GM21737 (cell line): ENCODE data around the gene TSC2.

Experiments used
- ATAC-seq: cut with Tn5 transposase; IDR thresholded peaks from one replicate; pipeline ENCODE4 v1.9.1; 2021; ENCODE audit warnings: mild to moderate bottlenecking, moderate library complexity; ENCODE audit not compliant: unreplicated experiment

Gene TSC2

DNA sequence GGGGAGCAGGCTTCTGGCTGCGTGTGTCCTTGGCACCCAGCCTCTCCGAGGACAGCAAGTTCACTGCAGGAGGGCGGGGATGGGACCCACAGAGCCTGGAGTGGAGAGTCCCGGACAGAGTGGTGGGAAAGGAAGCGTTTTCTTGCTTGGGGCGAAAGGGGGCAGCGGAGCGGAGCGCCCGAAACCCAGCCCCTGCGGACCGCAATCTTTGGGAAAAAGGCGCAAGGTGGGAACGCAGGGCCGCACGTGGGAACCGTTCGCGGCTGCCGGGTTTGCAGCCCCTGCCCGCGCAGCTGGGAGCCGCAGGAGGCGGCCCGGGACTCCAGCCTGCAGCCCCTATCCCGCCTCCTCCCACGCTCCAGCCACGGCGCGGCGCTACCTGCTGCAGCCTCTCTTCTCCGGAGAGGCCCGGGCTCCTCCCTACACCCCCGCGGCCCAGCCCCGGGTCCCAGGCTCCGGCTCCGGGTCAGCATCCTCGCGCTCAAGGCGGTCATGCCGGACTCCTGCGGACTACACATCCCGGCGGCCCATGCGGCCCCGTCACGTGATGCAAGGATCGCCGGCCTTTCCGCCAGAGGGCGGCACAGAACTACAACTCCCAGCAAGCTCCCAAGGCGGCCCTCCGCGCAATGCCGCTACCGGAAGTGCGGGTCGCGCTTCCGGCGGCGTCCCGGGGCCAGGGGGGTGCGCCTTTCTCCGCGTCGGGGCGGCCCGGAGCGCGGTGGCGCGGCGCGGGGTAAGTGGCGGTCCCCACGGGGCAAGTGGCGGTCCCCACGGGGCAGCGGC, at the start of gene TSC2, which contains the start of gene NTHL1:
Gene TSC2 (plus strand): TSS at position 656 of the 786 bp plus-strand sequence. CDS start 631 bp downstream, outside the sequence.
Gene NTHL1 (minus strand): TSS at position 505 of the 786 bp plus-strand sequence. CDS start 11 bp downstream, at position 494.
- ATAC-seq = peak; percentile 85

GRCh38 chr16:1998360-1998835, 49.4 kb upstream of the TSC2 start:
- no peak for ATAC-seq

DNA sequence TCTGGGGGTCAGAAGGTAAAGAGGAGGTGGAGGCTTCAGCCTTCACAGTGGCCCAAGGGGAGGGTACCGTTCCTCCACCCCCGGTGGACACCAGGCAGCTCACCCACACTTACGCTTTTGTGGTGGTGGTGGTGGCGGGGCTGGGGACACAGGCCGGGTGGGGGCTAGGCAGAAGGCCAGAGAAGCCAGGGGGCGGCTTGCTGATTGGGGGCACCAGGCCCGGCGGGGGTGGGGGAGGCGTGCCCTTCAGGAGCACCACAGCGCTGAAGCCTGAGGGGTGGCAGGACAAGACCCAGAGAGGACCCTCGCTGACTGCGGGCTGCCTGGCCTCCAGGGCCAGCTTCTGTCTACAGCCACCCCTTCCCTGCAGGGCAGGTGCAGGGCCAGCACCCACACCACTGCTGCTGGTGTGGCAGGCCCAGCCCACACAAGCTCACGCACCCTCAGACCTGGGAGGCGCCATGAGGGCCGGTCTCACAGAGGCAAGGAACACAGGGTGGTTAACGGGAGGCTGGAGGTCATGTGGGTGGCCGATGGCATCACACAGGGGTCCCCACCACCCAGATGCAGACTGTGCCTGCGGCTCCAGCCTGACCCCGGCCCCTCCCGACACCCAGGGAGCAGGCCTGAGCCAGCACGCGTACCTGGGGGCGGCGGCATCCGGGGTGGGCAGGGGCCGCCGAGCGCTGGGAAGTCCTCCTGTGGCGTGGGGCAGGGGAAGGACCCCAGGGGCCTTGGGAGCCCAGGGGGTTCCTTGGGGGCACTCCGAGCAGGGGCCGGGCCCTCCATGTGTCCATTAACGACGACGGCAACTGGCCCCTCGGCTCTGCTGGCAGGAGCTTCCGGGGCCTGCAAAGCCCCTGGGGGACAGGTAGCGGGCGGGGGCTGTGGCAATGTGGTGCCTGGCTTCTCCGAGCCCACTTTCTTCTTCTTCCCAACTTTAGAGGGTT, 48.7 kb upstream of the TSC2 start:
- no peak for ATAC-seq

DNA sequence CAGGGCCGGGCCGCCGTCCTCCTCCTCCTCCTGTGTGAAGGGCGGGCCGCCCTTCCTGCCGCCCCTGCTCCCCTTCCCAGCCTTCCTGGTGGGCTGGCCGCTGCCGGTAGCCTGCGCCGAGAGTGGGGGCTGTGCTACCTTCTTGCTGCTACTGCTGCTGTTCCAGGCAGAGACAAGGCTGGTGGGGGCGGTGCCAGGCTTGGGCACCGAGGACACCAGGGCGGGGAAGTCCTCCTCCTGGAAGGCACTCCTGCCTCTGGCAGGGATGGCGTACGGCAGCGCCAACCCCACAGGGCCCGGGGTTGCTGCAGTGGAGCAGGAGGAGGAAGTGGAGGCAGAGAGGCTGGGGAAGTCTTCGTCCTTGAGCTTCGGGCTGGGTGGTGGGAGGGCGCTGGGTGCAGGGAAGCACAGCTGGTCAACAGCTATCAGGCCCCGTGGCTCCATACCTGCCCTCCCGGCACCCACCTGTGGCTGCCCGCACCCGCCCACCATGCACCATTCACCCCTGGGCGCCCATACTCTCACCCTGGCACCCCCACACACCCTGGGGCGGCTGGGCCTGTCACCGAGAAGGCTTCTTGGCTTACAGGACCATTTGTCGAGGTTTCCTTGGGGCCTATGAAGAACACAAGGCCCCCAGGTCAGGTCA, 47.8 kb upstream of the TSC2 start:
- no peak for ATAC-seq

DNA sequence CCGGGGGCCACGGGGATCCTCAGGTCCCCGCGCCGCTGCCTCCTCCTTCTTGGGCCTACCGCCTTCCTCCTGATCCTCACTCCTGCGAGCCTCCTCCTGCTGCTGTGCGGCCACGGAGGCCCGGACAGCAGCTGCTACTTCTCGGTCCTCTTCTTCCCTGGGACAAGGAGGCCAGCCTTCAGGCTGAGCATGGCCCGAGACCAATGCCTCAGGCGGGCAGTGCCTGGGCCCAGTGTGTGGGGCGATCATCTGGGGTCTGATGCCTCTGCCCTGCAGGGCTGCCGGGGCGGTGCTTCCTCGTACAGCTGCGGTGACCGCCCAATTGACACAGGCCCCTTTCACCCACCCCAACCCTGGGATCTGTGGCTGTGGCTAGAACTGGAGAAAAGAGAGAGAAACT, 46.8 kb upstream of the TSC2 start:
- no peak for ATAC-seq

GRCh38 chr16:2001456-2002355, 46.1 kb upstream of the TSC2 start:
- ATAC-seq = no peak

DNA sequence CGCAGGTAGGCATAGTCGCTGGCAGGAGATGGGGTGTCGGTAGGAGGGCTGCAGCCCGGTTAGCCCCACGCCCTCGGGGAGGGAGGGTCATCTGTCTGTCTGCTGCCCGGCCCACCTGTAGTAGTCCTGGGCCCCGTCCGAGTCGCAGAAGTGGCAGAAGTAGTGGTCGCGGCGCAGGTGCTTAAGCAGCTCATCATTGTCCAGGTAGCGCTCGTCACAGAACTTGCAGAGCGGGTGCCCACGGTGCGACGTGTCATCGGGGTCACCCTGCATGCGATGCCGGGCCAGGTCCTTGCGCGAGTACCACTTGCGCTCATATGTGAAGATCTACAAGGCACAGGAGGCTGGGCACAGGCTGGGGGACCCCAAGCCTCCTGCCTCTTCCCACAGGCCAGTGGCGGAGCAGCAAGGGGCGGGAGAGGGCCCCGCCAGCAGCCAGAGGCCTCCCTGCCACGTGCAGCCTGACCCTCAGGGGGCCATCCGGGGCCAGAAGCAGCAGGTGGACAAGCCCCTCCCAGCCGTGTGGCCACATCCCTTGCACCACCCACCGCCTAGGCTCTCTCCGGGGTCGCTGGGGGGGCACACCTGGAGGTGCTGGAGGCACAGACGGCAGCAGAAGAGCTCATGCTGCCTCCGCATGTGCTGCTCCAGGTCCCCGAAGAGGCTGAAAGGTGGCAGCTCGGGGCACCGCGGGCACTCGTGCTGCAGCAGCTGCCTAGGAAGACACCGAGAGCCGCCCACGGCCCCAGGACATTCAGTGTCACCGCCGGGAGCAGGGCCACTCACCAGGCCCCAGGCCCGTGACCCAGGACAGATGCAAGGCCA, 45.2 kb upstream of the TSC2 start:
- ATAC-seq = no peak

- no peak for ATAC-seq
Observed at GRCh38 chr16:2003231-2003826, 44.5 kb upstream of the TSC2 start.

DNA sequence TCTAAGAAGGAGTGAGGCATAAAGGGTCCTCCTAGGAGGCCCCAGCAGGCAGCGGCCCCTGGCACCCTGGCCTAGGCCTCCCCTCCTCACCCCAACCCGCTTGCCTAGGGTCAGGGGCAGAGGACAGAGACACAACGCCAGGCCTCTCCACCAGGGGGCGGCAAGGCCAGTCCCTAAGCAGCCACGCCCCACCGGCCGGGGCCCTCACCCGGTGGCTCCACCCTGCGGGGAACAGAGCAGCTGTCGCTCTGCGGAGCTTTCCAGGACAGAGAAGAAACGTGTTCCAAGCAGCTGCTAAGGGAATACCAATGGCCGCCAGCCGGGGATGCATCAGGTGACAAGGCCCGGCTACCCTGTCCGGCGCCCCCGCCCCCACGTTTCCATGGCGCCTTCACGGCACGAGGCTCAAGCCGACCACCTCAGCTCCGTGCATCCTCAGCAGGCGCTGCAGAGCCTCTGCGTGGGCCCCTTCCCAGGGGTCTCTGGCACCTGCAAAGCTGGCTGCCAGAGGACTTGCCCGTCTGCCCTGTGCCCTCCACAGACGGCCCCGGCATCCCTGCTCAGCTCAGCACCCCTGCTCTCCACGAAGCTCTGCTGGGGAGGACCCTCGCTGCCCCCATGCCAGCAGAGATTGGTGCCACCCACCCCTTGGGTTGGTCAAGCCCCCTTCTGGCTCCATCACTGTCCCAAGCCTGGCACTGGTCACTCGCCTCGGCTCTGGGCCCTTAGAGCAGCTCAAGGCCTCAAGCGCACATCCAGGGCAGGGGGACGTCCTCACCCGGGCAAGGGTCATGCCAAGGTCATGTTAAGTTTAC, 43.8 kb upstream of the TSC2 start:
- ATAC-seq = peak; percentile 48

GRCh38 chr16:2004795-2005517, 42.8 kb upstream of the TSC2 start:
- ATAC-seq = no peak

DNA sequence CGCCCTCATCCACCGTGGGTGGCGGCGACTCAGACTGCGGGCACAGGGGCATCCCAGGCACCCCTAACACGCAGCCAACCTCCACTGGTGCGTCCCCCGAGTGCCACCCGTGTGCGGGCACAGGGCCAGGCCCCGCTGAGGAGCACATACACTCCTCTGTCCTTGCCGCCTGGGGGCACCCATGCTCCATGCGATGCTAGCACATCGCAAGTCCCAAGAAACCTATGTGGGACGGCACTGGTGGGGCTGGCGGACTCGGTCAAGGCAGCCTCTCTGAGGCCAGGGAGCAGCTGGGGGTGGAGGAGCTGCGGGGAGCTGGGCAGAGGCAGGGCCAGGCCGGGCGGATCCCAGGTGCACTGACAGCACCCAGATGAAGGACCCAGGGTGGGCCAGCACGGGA, 42.1 kb upstream of the TSC2 start:
- ATAC-seq = no peak

DNA sequence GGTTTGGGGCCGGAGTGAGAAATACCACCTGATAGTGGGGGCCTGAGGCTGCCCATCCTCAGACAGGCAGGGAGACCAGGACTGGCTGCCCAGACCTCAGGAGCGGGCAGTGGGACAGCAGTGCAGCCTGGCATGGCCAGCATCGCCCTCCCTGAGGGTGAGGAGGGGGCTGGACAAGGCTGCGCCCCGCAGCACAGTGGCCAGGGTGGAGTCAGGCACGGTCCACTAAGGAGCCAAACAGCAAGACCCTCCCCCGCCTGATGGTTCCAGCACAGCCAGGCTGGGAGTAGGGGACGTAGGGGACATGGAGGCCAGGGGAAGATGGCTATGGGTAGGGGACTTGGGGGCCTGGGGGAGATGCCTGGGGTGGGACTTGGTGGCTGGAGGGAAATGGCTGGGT, 41.5 kb upstream of the TSC2 start:
- no peak for ATAC-seq

- ATAC-seq = no peak
Observed at GRCh38 chr16:2007081-2007836, 40.5 kb upstream of the TSC2 start.

DNA sequence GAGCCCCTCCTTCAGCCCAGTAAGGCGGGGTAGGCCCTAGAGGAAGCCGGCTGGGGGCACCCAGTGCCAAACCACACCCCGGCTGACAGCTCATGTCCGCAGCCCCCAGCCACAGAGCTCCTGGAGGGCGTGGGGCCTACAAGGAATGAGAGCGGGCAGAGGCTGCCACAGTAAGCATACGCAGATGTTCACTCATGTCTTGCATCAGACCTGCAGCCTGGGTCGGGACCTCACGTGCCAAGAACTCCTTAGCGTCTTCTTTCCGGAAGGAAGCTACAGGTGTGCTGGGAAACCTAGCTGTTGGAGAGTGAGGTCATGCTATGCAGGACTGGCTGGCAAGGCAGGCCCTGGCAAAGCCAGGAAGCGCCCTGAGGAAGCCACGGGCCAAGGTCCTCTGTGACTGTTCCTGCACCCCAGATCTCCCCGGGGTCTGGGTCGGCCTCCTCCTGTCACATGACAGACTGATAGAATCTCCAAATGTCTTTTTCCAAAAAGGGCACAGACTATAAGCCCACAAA, 39.7 kb upstream of the TSC2 start:
- no peak for ATAC-seq

GRCh38 chr16:2008631-2009163, 39.1 kb upstream of the TSC2 start:
- peak; percentile 7 for ATAC-seq

DNA sequence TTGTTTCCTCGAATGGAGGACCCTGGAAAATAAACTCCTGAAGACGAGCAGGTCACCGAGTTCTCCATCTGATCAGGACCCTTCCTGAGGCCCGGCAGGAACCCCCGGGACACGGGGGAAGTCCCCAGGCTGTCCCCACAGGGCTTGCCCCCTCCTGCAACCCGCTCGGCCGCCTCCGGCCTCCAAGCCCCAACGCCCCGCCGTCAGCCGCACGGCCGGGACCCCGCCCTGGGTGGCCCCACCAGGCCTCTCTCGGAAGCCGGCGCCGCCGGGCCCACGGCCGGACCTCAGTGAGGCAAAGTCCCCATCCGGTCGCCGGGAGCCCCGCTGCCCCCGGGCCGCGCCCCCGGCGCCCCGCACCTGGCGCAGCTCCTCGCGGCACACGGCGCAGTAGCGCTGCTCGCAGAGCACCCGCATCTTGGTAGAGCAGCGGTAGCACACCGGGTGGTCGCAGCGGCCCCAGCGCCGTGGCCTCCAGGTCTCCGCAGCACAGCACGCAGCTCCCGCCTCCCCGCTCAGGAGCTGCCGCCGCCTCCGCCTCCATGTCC, 38.5 kb upstream of the TSC2 start:
- peak; percentile 21 for ATAC-seq
